ENCODE measurements around the gene MDFI. TPM values are rescaled to one million over a fixed set of nuclear protein-coding genes. Genes with fewer than 3 reads are reported as not detected.

Gene MDFI
- total RNA-seq, 1 donor from 2014 or later: 29.5 TPM

DNA sequence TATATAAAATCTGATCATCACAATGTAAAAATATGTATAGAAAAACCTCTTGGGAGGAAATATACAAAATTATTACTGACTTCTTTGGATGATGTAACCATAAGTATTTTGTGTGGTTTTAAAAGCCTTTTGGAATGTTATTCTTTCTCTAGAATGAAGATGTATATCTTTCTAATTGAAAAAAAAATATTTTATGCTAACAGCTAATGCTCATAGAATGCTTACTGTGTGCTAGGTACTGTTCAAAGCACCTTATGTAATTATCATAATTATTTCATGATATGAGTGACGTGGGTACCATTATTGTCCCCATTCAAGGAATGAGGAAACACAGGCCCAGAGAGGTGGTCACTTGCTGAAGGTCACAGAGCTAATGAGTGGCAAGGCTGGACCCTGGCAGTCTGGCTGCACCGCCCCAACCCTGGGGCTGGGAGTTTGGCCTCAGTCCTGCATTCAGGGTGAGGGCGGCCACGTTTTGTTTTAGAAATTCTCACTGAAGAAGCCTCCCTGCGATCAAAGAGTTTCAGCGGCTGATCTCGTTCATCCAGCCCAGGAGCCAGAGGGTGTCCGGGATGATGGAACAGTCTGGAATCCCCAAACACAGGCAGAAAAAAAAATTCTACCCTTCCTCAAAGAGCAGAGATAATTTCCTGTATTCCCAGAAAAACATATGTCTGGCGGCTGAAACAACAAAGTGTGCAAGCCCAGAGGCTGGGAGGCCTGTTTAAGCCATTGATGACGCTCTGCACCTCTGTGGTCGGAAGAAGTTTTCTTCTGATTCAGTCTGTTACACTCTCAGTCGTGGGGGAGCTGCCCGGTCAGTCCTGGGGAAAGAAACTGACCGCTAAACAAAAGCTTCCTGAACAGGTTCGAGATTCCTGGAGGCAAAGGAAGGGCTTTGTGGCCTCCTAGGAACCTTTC lies 59.9 kb downstream of the MDFI start:
- peak; percentile 27 for DNase-seq (ENCODE audit: low spot score)
- H3K27ac ChIP-seq: no peak overlapping the region
- no peak overlapping the region for H3K4me2 ChIP-seq
- H3K4me1 ChIP-seq: peaks cover 4% of the 10 kb centered on the region
- H3K4me3 Mint-ChIP-seq: no peak overlapping the region
- no peak overlapping the region for H3K9ac ChIP-seq
- H3K4me1 Mint-ChIP-seq: peaks cover 38% of the 10 kb centered on the region
- H2AFZ ChIP-seq (replicated peaks): peak overlapping the region; percentile 26
- H3K27me3 Mint-ChIP-seq (ENCODE audit: insufficient read depth, low read depth): peaks cover 2% of the 10 kb centered on the region
- H3K36me3 Mint-ChIP-seq: no peaks in the 10 kb centered on the region
- H3K36me3 ChIP-seq: no peaks in the 10 kb centered on the region
- H3K9me3 ChIP-seq (ENCODE audit: low read depth): no peaks in the 10 kb centered on the region
- TF ChIP-seq EZH2 (IDR thresholded peaks at IDR 0.05) (no peak), CTCF (IDR thresholded peaks at IDR 0.05) (no peak), EZH2phosphoT487 (IDR thresholded peaks at IDR 0.05) (no peak)
- no peaks in the 10 kb centered on the region for H4K20me1 ChIP-seq (ENCODE audit: low read depth)
- no peaks in the 10 kb centered on the region for H3F3A ChIP-seq (ENCODE audit: low read depth)
- no peaks in the 10 kb centered on the region for H3K27me3 ChIP-seq
- H3K4me3 ChIP-seq: no peak overlapping the region
- H3K9me3 Mint-ChIP-seq: no peaks in the 10 kb centered on the region
- no peaks in the 10 kb centered on the region for H3K79me2 ChIP-seq (ENCODE audit: low read depth)
- H3K27ac Mint-ChIP-seq: peak overlapping the region; percentile 94

DNA sequence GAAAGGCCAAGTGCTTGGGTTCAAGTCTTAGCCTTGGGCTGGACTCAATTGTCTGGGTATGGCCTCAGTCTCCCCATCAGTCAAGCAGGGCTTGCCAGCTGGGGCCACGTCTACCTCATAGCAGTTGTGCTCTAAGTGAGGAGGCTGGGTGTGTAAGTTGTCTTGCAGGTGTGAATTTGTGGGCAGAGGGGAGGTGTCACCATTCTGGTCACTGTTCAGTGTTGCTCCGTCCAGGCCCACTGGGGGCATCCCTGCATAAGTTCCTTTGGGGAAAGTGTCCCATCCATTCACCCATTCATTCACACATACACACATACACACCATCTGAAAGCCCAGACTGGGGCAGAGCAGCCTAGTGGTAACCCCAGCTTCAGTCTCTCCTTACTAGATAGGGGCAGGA lies 60.8 kb downstream of the MDFI start:
- Histone ChIP-seq H3K4me3 (no peak overlapping the region), H3K36me3 (no peaks in the 10 kb centered on the region), H3F3A (ENCODE audit: low read depth) (no peaks in the 10 kb centered on the region), H3K27me3 (no peaks in the 10 kb centered on the region), H2AFZ (replicated peaks) (no peak overlapping the region), H3K9me3 (ENCODE audit: low read depth) (no peaks in the 10 kb centered on the region), H3K79me2 (ENCODE audit: low read depth) (no peaks in the 10 kb centered on the region), H3K4me2 (no peak overlapping the region), H3K27ac (no peak overlapping the region), H3K9ac (no peak overlapping the region), H3K4me1 (peaks cover 4% of the 10 kb centered on the region), H4K20me1 (ENCODE audit: low read depth) (no peaks in the 10 kb centered on the region)
- Mint-ChIP-seq H3K27me3 (ENCODE audit: insufficient read depth, low read depth) (peaks cover 4% of the 10 kb centered on the region), H3K9me3 (no peaks in the 10 kb centered on the region), H3K36me3 (no peaks in the 10 kb centered on the region), H3K4me1 (peaks cover 38% of the 10 kb centered on the region), H3K4me3 (no peak overlapping the region), H3K27ac (peak overlapping the region; percentile 63)
- TF ChIP-seq EZH2 (IDR thresholded peaks at IDR 0.05): no peak
- no peak for TF ChIP-seq EZH2phosphoT487 (IDR thresholded peaks at IDR 0.05)
- no peak for TF ChIP-seq CTCF (IDR thresholded peaks at IDR 0.05)
- DNase-seq (ENCODE audit: low spot score): no peak

DNA sequence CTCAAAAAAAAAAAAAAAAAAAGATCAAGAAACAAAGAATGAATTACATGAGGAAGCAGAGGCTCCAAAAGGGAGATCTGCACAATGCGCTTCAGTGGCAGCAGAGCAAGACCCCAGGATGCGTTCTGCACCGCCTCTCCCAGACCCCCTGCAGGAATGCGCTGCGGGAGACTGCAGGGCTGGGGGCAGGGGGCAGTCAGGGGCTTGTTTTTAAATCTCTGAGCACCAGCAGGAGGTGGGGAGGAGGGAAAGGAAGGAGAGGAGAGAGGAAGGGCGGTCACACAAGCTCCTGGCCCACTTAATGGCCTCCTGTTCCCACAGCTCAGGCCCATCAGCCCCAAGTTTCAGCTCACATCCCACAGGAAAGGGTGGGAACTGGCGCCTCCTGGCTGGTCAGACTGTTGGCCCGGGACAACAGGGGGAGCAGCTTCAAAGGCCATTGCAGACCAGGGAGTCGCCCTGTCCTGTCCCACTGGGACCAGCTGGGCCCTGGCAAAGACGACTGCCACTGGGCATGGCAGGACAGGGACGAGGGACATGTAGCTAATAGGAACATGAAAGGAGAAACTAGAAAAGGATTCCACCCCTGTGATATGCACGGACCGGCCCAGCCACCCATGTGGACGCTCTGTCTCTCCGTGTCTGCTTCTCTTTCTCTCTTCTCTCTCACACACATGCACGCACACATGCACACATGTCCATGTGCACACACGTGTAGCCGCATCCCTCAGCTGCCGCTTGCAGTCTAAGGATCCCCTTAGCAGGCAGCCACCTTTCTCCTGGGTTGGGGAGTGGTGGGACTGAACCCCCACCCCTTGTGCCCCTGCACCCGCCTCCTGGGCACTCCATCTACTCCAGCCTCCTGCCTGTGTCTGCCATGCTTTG lies 62.4 kb downstream of the MDFI start:
- Histone ChIP-seq H3K4me2 (peak overlapping the region; percentile 8), H3K9me3 (ENCODE audit: low read depth) (no peaks in the 10 kb centered on the region), H2AFZ (replicated peaks) (peak overlapping the region; percentile 88), H3K27ac (no peak overlapping the region), H3F3A (ENCODE audit: low read depth) (no peaks in the 10 kb centered on the region), H3K36me3 (no peaks in the 10 kb centered on the region), H3K27me3 (no peaks in the 10 kb centered on the region), H3K9ac (no peak overlapping the region), H3K79me2 (ENCODE audit: low read depth) (no peaks in the 10 kb centered on the region), H3K4me3 (no peak overlapping the region), H3K4me1 (peaks cover 4% of the 10 kb centered on the region), H4K20me1 (ENCODE audit: low read depth) (no peaks in the 10 kb centered on the region)
- Mint-ChIP-seq H3K36me3 (no peaks in the 10 kb centered on the region), H3K4me1 (peaks cover 38% of the 10 kb centered on the region), H3K27ac (peak overlapping the region; percentile 92), H3K27me3 (ENCODE audit: insufficient read depth, low read depth) (peaks cover 12% of the 10 kb centered on the region), H3K9me3 (no peaks in the 10 kb centered on the region), H3K4me3 (no peak overlapping the region)
- TF ChIP-seq EZH2phosphoT487 (IDR thresholded peaks at IDR 0.05) (no peak), EZH2 (IDR thresholded peaks at IDR 0.05) (no peak), CTCF (IDR thresholded peaks at IDR 0.05) (peak; percentile 5)
- DNase-seq (ENCODE audit: low spot score): peak; percentile 23

All from neural progenitor cell (in vitro differentiated cells).